Suprapubic skin (tissue), 4 donors: ENCODE measurements around the gene TTYH2. TPM values are rescaled to one million over a fixed set of nuclear protein-coding genes. Genes with fewer than 3 reads are reported as not detected.

Experiments used
- DNase-seq, 2 donors: peaks; one replicate each; pipeline ENCODE4 v3.0.0-alpha.2; 2019; ENCODE audit warnings: low spot score in 2 of 2
- H3K27ac ChIP-seq: fragments of 200-600 bp; sonication (generic); one replicate; pipeline ENCODE4 v1.5.1; 2019
- H3K27me3 ChIP-seq: fragments of 200-600 bp; sonication (generic); one replicate; pipeline ENCODE4 v1.5.1; 2019
- H3K36me3 ChIP-seq: fragments of 200-600 bp; sonication (generic); one replicate; pipeline ENCODE4 v1.5.1; 2019
- H3K4me1 ChIP-seq: fragments of 200-600 bp; sonication (generic); one replicate; pipeline ENCODE4 v1.5.1; 2019
- H3K4me3 ChIP-seq: fragments of 200-600 bp; sonication (generic); one replicate; pipeline ENCODE4 v1.5.1; 2019; ENCODE audit warnings: mild to moderate bottlenecking
- H3K9me3 ChIP-seq: fragments of 200-600 bp; sonication (generic); one replicate; pipeline ENCODE4 v1.5.1; 2019
- CTCF ChIP-seq, 2 donors: fragments of 200-600 bp in 1 of 2; fragments of 450-650 bp in 1 of 2; sonication (generic) in 1 of 2; IDR thresholded peaks; one replicate each; pipeline ENCODE4 v1.5.1; 2016 to 2019; ENCODE audit warnings: antibody characterized with exemption in 2 of 2, mild to moderate bottlenecking in 1 of 2, moderate library complexity in 1 of 2
- EP300 ChIP-seq: sonication (generic); formaldehyde crosslinking; IDR thresholded peaks from one replicate; pipeline ENCODE4 v1.6.1; 2017; ENCODE audit warnings: antibody characterized with exemption
- POLR2A ChIP-seq, 2 donors: fragments of 450-650 bp; IDR thresholded peaks; one replicate each; pipeline ENCODE4 v1.6.1; 2017; ENCODE audit warnings: antibody characterized with exemption in 2 of 2, mild to moderate bottlenecking in 2 of 2, moderate library complexity in 2 of 2
- POLR2AphosphoS5 ChIP-seq, 3 donors: sonication (generic); formaldehyde crosslinking; IDR thresholded peaks; one replicate each; pipeline ENCODE4 v1.6.1; 2017; ENCODE audit warnings: antibody characterized with exemption in 3 of 3
- WGBS: methylation state at CpG from one replicate; pipeline ENCODE4 v1.1.5; 2018; 5-methylcytosine and 5-hydroxymethylcytosine counted together
- total RNA-seq, 4 donors: library from RNA; depleted of rRNA; stranded (reverse); fragments of >200 nt; gene quantifications; one replicate each; pipeline ENCODE4 v1.1.0, GENCODE V29; 2016

TTYH2 gene
- total RNA-seq, 4 donors from 2014 or later, result 5.7 to 12.0 (median 8.2) TPM

GRCh38 chr17:74241431-74241830 lies 28.1 kb downstream of the TTYH2 start:
- no peak overlapping the region for H3K27ac ChIP-seq
- no peaks in the 10 kb centered on the region for H3K36me3 ChIP-seq
- H3K4me1 ChIP-seq, result peaks cover 11% of the 10 kb centered on the region
- DNase-seq, result no peak
- no peaks in the 10 kb centered on the region for H3K9me3 ChIP-seq
- WGBS, result 48% methylated on average over 10 of the region's 10 CpGs
- no peak overlapping the region for H3K4me3 ChIP-seq
- TF ChIP-seq POLR2A (IDR thresholded peaks at IDR 0.05), result no peak
- TF ChIP-seq EP300, result no peak
- no peak for TF ChIP-seq CTCF (IDR thresholded peaks at IDR 0.05)
- no peak for TF ChIP-seq POLR2AphosphoS5 (IDR thresholded peaks at IDR 0.05)
- H3K27me3 ChIP-seq, result no peaks in the 10 kb centered on the region

GRCh38 chr17:74241847-74242246 lies 28.5 kb downstream of the TTYH2 start:
- no peaks in the 10 kb centered on the region for H3K27me3 ChIP-seq
- DNase-seq, result no peak
- H3K4me3 ChIP-seq, result no peak overlapping the region
- WGBS, result no CpG with 5 or more reads among the region's 2 CpGs
- no peak for TF ChIP-seq POLR2AphosphoS5 (IDR thresholded peaks at IDR 0.05)
- TF ChIP-seq CTCF (IDR thresholded peaks at IDR 0.05), result no peak
- TF ChIP-seq POLR2A (IDR thresholded peaks at IDR 0.05), result no peak
- no peak for TF ChIP-seq EP300
- H3K27ac ChIP-seq, result no peak overlapping the region
- H3K4me1 ChIP-seq, result peaks cover 11% of the 10 kb centered on the region
- no peaks in the 10 kb centered on the region for H3K36me3 ChIP-seq
- H3K9me3 ChIP-seq, result no peaks in the 10 kb centered on the region

- no peaks in the 10 kb centered on the region for H3K36me3 ChIP-seq
- no peaks in the 10 kb centered on the region for H3K9me3 ChIP-seq
- TF ChIP-seq POLR2AphosphoS5 (IDR thresholded peaks at IDR 0.05), result no peak
- no peak for TF ChIP-seq POLR2A (IDR thresholded peaks at IDR 0.05)
- TF ChIP-seq EP300, result no peak
- H3K27ac ChIP-seq, result no peak overlapping the region
- DNase-seq, result no peak
- no peak overlapping the region for H3K4me3 ChIP-seq
- WGBS, result 80% methylated on average over 8 of the region's 13 CpGs
- no peaks in the 10 kb centered on the region for H3K27me3 ChIP-seq
- H3K4me1 ChIP-seq, result peaks cover 11% of the 10 kb centered on the region
Measured at GRCh38 chr17:74243013-74243755, 29.8 kb downstream of the TTYH2 start.

GRCh38 chr17:74244128-74244527 lies 30.8 kb downstream of the TTYH2 start:
- no peak for DNase-seq
- Histone ChIP-seq H3K9me3 (no peaks in the 10 kb centered on the region), H3K4me3 (no peak overlapping the region), H3K4me1 (peaks cover 11% of the 10 kb centered on the region), H3K27ac (no peak overlapping the region), H3K27me3 (no peaks in the 10 kb centered on the region), H3K36me3 (no peaks in the 10 kb centered on the region)
- 97% methylated on average over 5 of the region's 10 CpGs for WGBS
- TF ChIP-seq POLR2A (IDR thresholded peaks at IDR 0.05), result no peak
- TF ChIP-seq CTCF (IDR thresholded peaks at IDR 0.05), result no peak
- no peak for TF ChIP-seq POLR2AphosphoS5 (IDR thresholded peaks at IDR 0.05)
- TF ChIP-seq EP300, result no peak

- 72% methylated on average over 6 of the region's 6 CpGs for WGBS
- Histone ChIP-seq H3K4me1 (peaks cover 11% of the 10 kb centered on the region), H3K36me3 (no peaks in the 10 kb centered on the region), H3K4me3 (no peak overlapping the region), H3K27ac (no peak overlapping the region), H3K27me3 (no peaks in the 10 kb centered on the region), H3K9me3 (no peaks in the 10 kb centered on the region)
- TF ChIP-seq CTCF (IDR thresholded peaks at IDR 0.05) (no peak), EP300 (no peak), POLR2AphosphoS5 (IDR thresholded peaks at IDR 0.05) (no peak), POLR2A (IDR thresholded peaks at IDR 0.05) (no peak)
- no peak for DNase-seq
Measured at GRCh38 chr17:74244548-74244947, 31.2 kb downstream of the TTYH2 start.
